Esophagus squamous epithelium (tissue), 4 donors: ENCODE measurements around the gene DYNC1LI1.

Source experiments
- CTCF ChIP-seq, 6 experiments: fragments of 450-650 bp in 4 of 6; fragments of 200-600 bp in 2 of 6; sonication (generic) in 2 of 6; IDR thresholded peaks; one replicate each; pipeline ENCODE4 v1.5.1; 2016 to 2019; ENCODE audit warnings: antibody characterized with exemption in 6 of 6, mild to moderate bottlenecking in 4 of 6, moderate library complexity in 4 of 6
- POLR2A ChIP-seq, 4 donors: fragments of 450-650 bp; IDR thresholded peaks; one replicate each; pipeline ENCODE4 v1.6.1; 2017; ENCODE audit warnings: antibody characterized with exemption in 4 of 4, mild to moderate bottlenecking in 4 of 4, moderate library complexity in 3 of 4

- TF ChIP-seq CTCF (IDR thresholded peaks at IDR 0.05) (no peak), POLR2A (IDR thresholded peaks at IDR 0.05) (no peak)
Measured at GRCh38 chr3:32568953-32569352, 1.7 kb downstream of the DYNC1LI1 start.
